WI38 (cell line): Measurements from ENCODE around the gene CAPN14.

Experiments used
- H3K4me3 ChIP-seq: 2 replicates; pipeline ENCODE4 v1.5.1; 2011; ENCODE audit warnings: low read depth, mild to moderate bottlenecking, control low read depth, low read length
- TF ChIP-seq, protein P1 (sequence below): IDR thresholded peaks from 2 replicates; pipeline ENCODE4 v1.5.1; 2012; ENCODE audit warnings: low read depth, mild to moderate bottlenecking, control low read depth, low read length

The CAPN14 gene

DNA sequence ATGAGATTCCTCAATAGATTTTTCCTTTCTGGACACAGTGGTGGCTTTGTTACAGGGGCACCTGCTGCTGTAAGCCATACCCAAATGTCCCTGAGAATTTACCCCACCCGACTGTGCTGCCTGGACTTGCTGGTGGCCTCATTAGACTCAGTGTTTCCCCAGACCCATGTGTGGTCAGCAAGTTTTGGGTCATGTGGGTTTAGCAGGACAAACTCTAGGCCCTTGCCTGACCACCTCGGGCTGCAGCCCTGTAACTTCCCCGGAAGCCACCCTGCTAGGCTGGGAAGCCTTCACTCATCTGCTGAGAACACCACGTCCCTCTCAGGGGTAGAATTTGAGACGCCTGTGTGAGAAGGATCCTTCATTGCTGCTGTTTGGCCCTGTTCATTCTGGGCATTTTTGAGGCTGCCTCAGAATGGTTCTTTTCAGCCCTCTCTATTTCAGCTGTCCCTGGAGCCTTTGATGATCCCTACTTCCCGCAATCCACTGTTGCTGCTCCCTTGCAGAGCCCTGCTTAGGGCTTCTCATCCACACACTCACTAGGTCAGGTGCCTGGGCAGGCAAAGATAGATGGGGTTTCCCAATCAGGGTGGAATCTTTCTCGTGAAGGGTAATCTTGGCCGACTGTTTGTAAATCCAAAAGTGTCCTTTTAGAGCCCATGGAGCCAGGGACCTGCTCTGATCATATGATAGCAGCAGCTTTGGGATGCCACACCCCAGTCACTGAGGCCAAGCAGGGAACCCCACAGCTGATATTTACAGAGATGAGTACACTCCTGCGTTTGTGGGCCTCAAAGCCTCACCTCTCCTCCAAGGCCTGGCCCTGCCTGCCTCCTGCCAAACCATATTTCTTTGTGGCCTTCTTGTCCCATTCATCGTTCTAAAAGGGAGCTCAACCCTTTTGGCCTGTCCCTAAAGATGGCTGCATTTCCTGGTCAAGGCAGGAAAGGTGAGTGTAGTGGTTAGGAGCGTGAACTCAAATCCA lies 23.4 kb upstream of the CAPN14 start:
- TF ChIP-seq, protein P1, sequence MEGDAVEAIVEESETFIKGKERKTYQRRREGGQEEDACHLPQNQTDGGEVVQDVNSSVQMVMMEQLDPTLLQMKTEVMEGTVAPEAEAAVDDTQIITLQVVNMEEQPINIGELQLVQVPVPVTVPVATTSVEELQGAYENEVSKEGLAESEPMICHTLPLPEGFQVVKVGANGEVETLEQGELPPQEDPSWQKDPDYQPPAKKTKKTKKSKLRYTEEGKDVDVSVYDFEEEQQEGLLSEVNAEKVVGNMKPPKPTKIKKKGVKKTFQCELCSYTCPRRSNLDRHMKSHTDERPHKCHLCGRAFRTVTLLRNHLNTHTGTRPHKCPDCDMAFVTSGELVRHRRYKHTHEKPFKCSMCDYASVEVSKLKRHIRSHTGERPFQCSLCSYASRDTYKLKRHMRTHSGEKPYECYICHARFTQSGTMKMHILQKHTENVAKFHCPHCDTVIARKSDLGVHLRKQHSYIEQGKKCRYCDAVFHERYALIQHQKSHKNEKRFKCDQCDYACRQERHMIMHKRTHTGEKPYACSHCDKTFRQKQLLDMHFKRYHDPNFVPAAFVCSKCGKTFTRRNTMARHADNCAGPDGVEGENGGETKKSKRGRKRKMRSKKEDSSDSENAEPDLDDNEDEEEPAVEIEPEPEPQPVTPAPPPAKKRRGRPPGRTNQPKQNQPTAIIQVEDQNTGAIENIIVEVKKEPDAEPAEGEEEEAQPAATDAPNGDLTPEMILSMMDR = no peak
- no peak overlapping the region for H3K4me3 ChIP-seq

DNA sequence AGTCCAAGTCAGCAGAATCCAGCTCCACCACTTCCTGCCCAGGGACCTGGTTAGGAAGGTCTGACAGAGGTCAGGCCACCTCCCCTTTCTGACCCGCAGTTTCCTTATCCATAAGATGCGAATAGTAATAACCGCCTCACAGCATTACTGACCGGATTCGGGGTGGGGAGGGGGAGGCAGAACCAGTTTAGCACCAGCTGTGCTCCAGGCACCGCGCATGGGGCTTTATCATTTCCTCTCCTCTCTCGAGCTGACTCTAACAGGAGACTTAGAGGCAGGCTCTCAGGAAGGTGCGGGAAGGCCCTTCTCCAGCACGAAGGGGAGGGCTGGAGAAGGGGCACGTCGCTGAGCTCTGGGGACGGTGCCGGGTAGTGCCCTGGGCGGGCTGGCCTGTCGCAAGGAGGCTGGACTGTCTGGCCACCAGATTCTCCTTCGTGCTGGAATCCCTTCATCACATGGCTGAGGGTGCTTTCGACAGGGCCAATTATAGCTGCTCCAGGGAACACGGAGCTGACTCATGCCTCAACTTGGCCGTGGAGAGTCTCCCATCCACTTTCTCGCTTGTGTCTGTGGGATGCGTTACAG lies 22.4 kb upstream of the CAPN14 start:
- TF ChIP-seq, protein P1 = no peak
- no peak overlapping the region for H3K4me3 ChIP-seq

DNA sequence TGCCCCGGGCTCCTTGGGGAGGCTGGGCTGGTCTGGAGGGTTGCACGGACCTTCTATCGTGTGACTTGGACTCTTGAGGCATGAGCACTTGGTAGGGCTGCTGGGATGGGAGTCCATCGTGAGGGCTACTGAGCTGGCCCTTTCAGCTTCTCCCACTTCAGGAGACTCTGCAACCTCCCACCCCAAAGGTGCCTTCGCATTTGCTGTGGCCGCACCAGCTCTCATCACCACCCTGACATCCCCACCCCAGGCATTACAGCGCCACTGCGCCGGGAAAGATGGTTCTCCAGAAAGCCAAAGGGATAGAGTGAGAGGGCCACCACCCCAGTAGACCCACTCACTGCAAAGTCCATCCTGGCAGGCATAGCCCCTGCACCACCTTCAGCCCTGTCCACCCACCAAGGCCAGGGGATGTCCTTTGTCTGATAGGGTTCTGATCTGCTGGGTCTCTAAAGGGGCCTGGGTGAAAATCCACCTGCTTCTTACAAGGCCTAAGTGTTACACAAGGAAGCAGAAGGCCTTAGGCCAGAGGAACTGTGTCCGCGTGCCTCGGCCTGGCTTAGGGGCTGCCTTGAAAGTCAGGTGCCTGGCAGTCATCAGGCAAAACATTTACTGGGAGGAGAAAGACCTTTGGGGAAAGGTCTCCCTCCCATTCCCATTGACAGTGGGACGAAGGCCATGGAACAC lies 21.7 kb upstream of the CAPN14 start:
- TF ChIP-seq, protein P1 = no peak

DNA sequence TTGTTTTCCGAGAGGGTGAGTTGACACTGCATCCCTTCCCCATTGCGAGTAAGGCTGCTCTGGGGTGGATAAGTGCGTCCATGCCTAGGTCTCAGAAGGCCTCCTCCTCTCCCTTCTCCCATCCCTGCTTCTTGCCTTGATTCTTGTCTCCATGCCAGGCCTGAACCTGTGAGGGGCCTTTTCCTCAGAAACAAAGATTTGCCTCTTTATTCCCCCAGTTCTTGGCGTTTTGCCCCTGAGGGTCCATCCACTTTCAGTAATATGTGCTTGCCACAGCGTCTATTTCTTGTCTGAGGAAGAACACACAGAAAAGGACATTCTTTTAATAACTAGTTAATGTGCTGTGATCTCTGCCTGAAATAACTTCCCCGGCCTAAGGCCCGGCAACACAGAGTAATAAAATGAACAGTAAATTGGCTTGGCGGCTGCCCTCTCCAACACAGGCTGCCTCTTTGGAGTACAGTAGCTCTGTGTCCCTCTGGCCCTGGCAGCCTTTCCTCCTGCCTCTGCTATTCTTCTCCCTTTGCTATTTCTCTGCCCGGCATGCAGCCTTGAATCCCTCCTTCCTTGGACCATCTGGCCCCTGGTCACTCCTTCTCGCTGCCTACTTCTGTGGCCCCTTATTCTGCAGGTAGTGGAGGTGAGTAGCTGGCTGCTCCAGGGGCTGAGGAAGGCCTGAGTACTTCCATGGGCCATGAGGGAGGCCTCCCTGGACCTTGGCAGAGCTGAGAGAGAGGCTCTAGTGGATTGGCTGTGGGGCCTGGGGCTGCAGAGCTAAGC lies 21.0 kb upstream of the CAPN14 start:
- TF ChIP-seq, protein P1 = no peak

More for the DNA sequence above, 21.7 kb upstream of the CAPN14 start:
- no peak overlapping the region for H3K4me3 ChIP-seq

DNA sequence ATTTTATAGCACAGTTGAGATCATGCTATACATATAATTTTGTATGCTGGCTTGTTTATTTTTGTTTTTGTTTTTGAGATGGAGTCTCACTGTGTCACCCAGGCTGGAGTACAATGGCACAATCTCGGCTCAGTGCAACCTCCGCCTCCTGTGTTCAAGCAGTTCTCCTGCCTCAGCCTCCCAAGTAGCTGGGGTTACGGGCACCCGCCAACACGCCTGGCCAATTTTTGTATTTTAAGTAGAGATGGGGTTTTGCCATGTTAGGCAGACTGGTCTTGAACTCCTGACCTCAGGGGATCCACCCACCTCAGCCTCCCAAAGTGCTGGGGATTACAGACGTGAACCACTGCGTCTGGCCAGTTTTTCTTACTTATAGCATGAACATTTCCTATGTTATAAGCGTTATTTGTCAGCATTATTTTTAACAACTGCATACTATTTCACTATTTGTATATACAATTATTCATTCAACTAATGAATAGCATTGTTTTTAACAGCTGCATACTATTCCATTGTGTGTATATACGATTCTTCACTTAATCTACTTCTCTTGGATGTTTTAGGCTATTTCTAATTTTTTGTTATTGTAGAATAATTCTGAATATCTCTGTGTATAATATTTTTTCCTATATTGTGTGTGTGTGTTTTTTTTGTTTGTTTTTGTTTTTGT lies 20.2 kb upstream of the CAPN14 start:
- TF ChIP-seq, protein P1 = no peak
- no peak overlapping the region for H3K4me3 ChIP-seq

More for the DNA sequence above, 21.0 kb upstream of the CAPN14 start:
- no peak overlapping the region for H3K4me3 ChIP-seq

DNA sequence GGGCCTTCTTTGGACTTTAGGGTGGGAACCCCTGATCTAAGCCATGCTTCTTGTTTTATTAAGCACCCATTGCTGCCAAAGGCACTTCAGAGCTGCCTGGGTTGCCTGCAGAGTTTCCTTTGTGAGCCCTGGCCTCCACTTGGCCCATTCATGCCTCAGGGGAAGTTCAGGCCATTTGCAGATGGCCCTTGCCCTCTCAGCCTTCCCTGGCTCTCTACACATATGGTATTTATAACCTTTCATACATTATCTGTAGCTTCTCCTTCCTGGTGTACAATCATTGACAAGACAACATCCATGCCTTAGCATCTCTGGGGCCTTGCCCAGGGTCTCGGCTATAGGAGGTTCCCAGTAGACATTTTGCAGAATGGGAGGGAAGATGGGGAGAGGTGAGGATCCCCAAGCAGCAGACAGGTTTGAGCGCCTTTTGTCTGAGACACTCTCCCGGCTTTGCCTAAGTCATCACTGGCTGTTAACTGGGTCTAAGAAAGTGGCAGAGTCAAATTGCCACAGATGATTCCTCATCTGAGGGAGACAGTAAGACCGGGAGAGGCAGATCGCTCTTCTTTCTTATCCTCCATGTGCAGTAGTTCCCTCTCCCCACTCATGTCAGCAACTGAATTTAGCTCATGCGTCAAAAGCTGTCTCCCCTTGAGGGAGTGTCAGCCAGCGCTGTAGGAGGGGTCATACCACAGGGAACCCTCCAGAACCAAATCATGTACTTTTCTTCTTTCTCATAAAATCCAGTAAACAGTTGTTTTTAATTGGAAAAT lies 19.3 kb upstream of the CAPN14 start:
- no peak overlapping the region for H3K4me3 ChIP-seq
- TF ChIP-seq, protein P1 = no peak
